Measurements from ENCODE around the gene CKS2. TPM values are rescaled to one million over a fixed set of nuclear protein-coding genes. Genes with fewer than 3 reads are reported as not detected.
"Not testable (repeated sequence)": the region's sequence is repeated elsewhere in the genome, so short reads cannot be mapped to it uniquely, and the experiment has no call there.

CKS2 gene
- total RNA-seq, 2 experiments from 2014 or later = 229 to 232 TPM

GRCh38 chr9:89339807-89340206, 28.8 kb downstream of the CKS2 start:
- peaks cover 65% of the 10 kb centered on the region for H3K4me1 Mint-ChIP-seq (ENCODE audit: low read depth)
- intact Hi-C loops (cut with micrococcal nuclease) = loop anchor here (1.0 kb wide), 2 partner anchors 22 to 70 kb away; partner anchors contain the start of gene SECISBP2
- no peaks in the 10 kb centered on the region for H3K27me3 Mint-ChIP-seq
- CTCF ChIA-PET = interaction anchor here (0.9 to 1.6 kb wide), 2 partner anchors 9 to 209 kb away, joined by 4 read pairs; no protein-coding TSS in a partner anchor
- peaks cover 65% of the 10 kb centered on the region for H3K36me3 Mint-ChIP-seq
- peak overlapping the region; percentile 76 for H3K27ac Mint-ChIP-seq
- POLR2A ChIA-PET = interaction anchor here (0.6 to 1.0 kb wide), 2 partner anchors 13 to 29 kb away, joined by 3 to 5 read pairs; no protein-coding TSS in a partner anchor
- no peak overlapping the region for H3K4me3 Mint-ChIP-seq
- H3K9me3 Mint-ChIP-seq = no peaks in the 10 kb centered on the region
- no peak for DNase-seq

- POLR2A ChIA-PET = interaction anchor here (1.0 kb wide), 1 partner anchor 30 kb away, joined by 3 read pairs; no protein-coding TSS in a partner anchor
- CTCF ChIA-PET = interaction anchor here (0.9 to 1.6 kb wide), 2 partner anchors 9 to 208 kb away, joined by 4 read pairs; no protein-coding TSS in a partner anchor
- H3K27ac Mint-ChIP-seq = peak overlapping the region; percentile 76
- H3K4me1 Mint-ChIP-seq (ENCODE audit: low read depth) = peaks cover 70% of the 10 kb centered on the region
- intact Hi-C loops (cut with micrococcal nuclease) = loop anchor here (1.0 kb wide), 2 partner anchors 22 to 70 kb away; partner anchors contain the start of gene SECISBP2
- no peak for DNase-seq
- no peaks in the 10 kb centered on the region for H3K9me3 Mint-ChIP-seq
- no peak overlapping the region for H3K4me3 Mint-ChIP-seq
- H3K36me3 Mint-ChIP-seq = peaks cover 68% of the 10 kb centered on the region
- H3K27me3 Mint-ChIP-seq = no peaks in the 10 kb centered on the region
Measured at GRCh38 chr9:89340332-89340731, 29.3 kb downstream of the CKS2 start.

GRCh38 chr9:89342213-89342612, 31.2 kb downstream of the CKS2 start:
- peaks cover 73% of the 10 kb centered on the region for H3K4me1 Mint-ChIP-seq (ENCODE audit: low read depth)
- intact Hi-C loops (cut with micrococcal nuclease) = no loop called here
- ChIA-PET POLR2A (no interaction called here), CTCF (no interaction called here)
- no peaks in the 10 kb centered on the region for H3K27me3 Mint-ChIP-seq
- no peak overlapping the region for H3K27ac Mint-ChIP-seq
- no peaks in the 10 kb centered on the region for H3K9me3 Mint-ChIP-seq
- no peak overlapping the region for H3K4me3 Mint-ChIP-seq
- H3K36me3 Mint-ChIP-seq = peaks cover 82% of the 10 kb centered on the region
- no peak for DNase-seq

GRCh38 chr9:89342948-89343347, 32.0 kb downstream of the CKS2 start:
- H3K4me1 Mint-ChIP-seq (ENCODE audit: low read depth) = peaks cover 68% of the 10 kb centered on the region
- intact Hi-C loops (cut with micrococcal nuclease) = no loop called here

GRCh38 chr9:89343812-89344211, 32.8 kb downstream of the CKS2 start:
- peak overlapping the region; percentile 43 for H3K27ac Mint-ChIP-seq
- H3K27me3 Mint-ChIP-seq; H3K9me3 Mint-ChIP-seq; POLR2A ChIA-PET; CTCF ChIA-PET; H3K4me3 Mint-ChIP-seq; intact Hi-C loops (cut with micrococcal nuclease): not testable (repeated sequence)
- peaks cover 63% of the 10 kb centered on the region for H3K4me1 Mint-ChIP-seq (ENCODE audit: low read depth)
- DNase-seq = peak; percentile 51
- H3K36me3 Mint-ChIP-seq = peaks cover 80% of the 10 kb centered on the region

More at GRCh38 chr9:89342948-89343347, 32.0 kb downstream of the CKS2 start:
- no peaks in the 10 kb centered on the region for H3K27me3 Mint-ChIP-seq
- no peak overlapping the region for H3K27ac Mint-ChIP-seq
- no peak for DNase-seq
- no peaks in the 10 kb centered on the region for H3K9me3 Mint-ChIP-seq
- no peak overlapping the region for H3K4me3 Mint-ChIP-seq
- POLR2A ChIA-PET = no interaction called here
- peaks cover 79% of the 10 kb centered on the region for H3K36me3 Mint-ChIP-seq
- CTCF ChIA-PET = interaction anchor here (0.9 kb wide), 1 partner anchor 117 kb away, joined by 3 read pairs; no protein-coding TSS in a partner anchor

- no peak overlapping the region for H3K4me3 Mint-ChIP-seq
- CTCF ChIA-PET = interaction anchor here (0.6 to 1.2 kb wide), 2 partner anchors 17 to 203 kb away, joined by 3 to 5 read pairs; no protein-coding TSS in a partner anchor
- no peaks in the 10 kb centered on the region for H3K9me3 Mint-ChIP-seq
- peak overlapping the region; percentile 3 for H3K27ac Mint-ChIP-seq
- no peaks in the 10 kb centered on the region for H3K27me3 Mint-ChIP-seq
- peaks cover 83% of the 10 kb centered on the region for H3K36me3 Mint-ChIP-seq
- intact Hi-C loops (cut with micrococcal nuclease) = no loop called here
- DNase-seq = no peak
- peaks cover 47% of the 10 kb centered on the region for H3K4me1 Mint-ChIP-seq (ENCODE audit: low read depth)
- POLR2A ChIA-PET = no interaction called here
Measured at GRCh38 chr9:89345476-89345875, 34.5 kb downstream of the CKS2 start.

- Mint-ChIP-seq H3K4me1 (ENCODE audit: low read depth) (peaks cover 43% of the 10 kb centered on the region), H3K27ac (no peak overlapping the region), H3K9me3 (no peaks in the 10 kb centered on the region), H3K36me3 (peaks cover 86% of the 10 kb centered on the region), H3K4me3 (no peak overlapping the region), H3K27me3 (no peaks in the 10 kb centered on the region)
- CTCF ChIA-PET = interaction anchor here (0.8 kb wide), 1 partner anchor 62 kb away, joined by 4 read pairs; no protein-coding TSS in a partner anchor
- intact Hi-C loops (cut with micrococcal nuclease) = no loop called here
- no peak for DNase-seq
- POLR2A ChIA-PET = no interaction called here
Measured at GRCh38 chr9:89346696-89347095, 35.7 kb downstream of the CKS2 start.

GRCh38 chr9:89347651-89348050, 36.7 kb downstream of the CKS2 start:
- ChIA-PET POLR2A (interaction anchor here (0.6 kb wide), 1 partner anchor 544 kb away, joined by 3 read pairs; no protein-coding TSS in a partner anchor), CTCF (interaction anchor here (1.0 kb wide), 1 partner anchor 23 kb away, joined by 4 read pairs; no protein-coding TSS in a partner anchor)
- no peaks in the 10 kb centered on the region for H3K9me3 Mint-ChIP-seq
- H3K27ac Mint-ChIP-seq = no peak overlapping the region
- intact Hi-C loops (cut with micrococcal nuclease) = no loop called here
- H3K27me3 Mint-ChIP-seq = no peaks in the 10 kb centered on the region
- no peak overlapping the region for H3K4me3 Mint-ChIP-seq
- peaks cover 85% of the 10 kb centered on the region for H3K36me3 Mint-ChIP-seq
- no peak for DNase-seq
- peaks cover 43% of the 10 kb centered on the region for H3K4me1 Mint-ChIP-seq (ENCODE audit: low read depth)

- Mint-ChIP-seq H3K4me3 (no peak overlapping the region), H3K36me3 (peaks cover 84% of the 10 kb centered on the region), H3K27ac (no peak overlapping the region), H3K27me3 (no peaks in the 10 kb centered on the region), H3K9me3 (no peaks in the 10 kb centered on the region), H3K4me1 (ENCODE audit: low read depth) (peaks cover 33% of the 10 kb centered on the region)
- intact Hi-C loops (cut with micrococcal nuclease) = no loop called here
- no peak for DNase-seq
- ChIA-PET POLR2A (no interaction called here), CTCF (no interaction called here)
Measured at GRCh38 chr9:89349607-89350006, 38.6 kb downstream of the CKS2 start.

GRCh38 chr9:89350988-89351557, 40.1 kb downstream of the CKS2 start:
- intact Hi-C loops (cut with micrococcal nuclease) = no loop called here
- ChIA-PET CTCF (no interaction called here), POLR2A (no interaction called here)
- Mint-ChIP-seq H3K27ac (peak overlapping the region; percentile 31), H3K9me3 (no peaks in the 10 kb centered on the region), H3K36me3 (peaks cover 79% of the 10 kb centered on the region), H3K4me3 (no peak overlapping the region), H3K27me3 (no peaks in the 10 kb centered on the region), H3K4me1 (ENCODE audit: low read depth) (peaks cover 25% of the 10 kb centered on the region)
- no peak for DNase-seq

- ChIA-PET CTCF (no interaction called here), POLR2A (no interaction called here)
- Mint-ChIP-seq H3K36me3 (peaks cover 80% of the 10 kb centered on the region), H3K9me3 (no peaks in the 10 kb centered on the region), H3K4me1 (ENCODE audit: low read depth) (peaks cover 30% of the 10 kb centered on the region), H3K27me3 (no peaks in the 10 kb centered on the region), H3K4me3 (no peak overlapping the region), H3K27ac (peak overlapping the region; percentile 76)
- intact Hi-C loops (cut with micrococcal nuclease) = no loop called here
- DNase-seq = no peak
Measured at GRCh38 chr9:89351584-89352300, 40.7 kb downstream of the CKS2 start.

GRCh38 chr9:89352451-89352850, 41.5 kb downstream of the CKS2 start:
- H3K9me3 Mint-ChIP-seq = no peaks in the 10 kb centered on the region
- ChIA-PET POLR2A (no interaction called here), CTCF (no interaction called here)
- no peak for DNase-seq
- intact Hi-C loops (cut with micrococcal nuclease) = no loop called here
- H3K27ac Mint-ChIP-seq = peak overlapping the region; percentile 76
- H3K27me3 Mint-ChIP-seq = no peaks in the 10 kb centered on the region
- peaks cover 77% of the 10 kb centered on the region for H3K36me3 Mint-ChIP-seq
- peaks cover 33% of the 10 kb centered on the region for H3K4me1 Mint-ChIP-seq (ENCODE audit: low read depth)
- H3K4me3 Mint-ChIP-seq = no peak overlapping the region

Data from activated CD4-positive, alpha-beta memory T cell treated with anti-CD3 and anti-CD28 coated beads for 36 hours (primary cell).